Esophagus muscularis mucosa (tissue), 4 donors: ENCODE measurements around the gene OR5H1. TPM values are rescaled to one million over a fixed set of nuclear protein-coding genes. Genes with fewer than 3 reads are reported as not detected.

ENCODE experiments used
- DNase-seq: peaks from one replicate; pipeline ENCODE4 v3.0.0-alpha.2; 2017; ENCODE audit errors: extremely low spot score
- H3K27ac ChIP-seq, 4 donors: fragments of 200-600 bp; sonication (generic); replicated peaks in 1 of 4; 1 replicate in 3 of 4; 2 replicates in 1 of 4; pipeline ENCODE4 v1.5.1; 2016 to 2019; ENCODE audit warnings: mild to moderate bottlenecking in 1 of 4
- H3K27me3 ChIP-seq, 4 donors: fragments of 200-600 bp; sonication (generic); one replicate each; pipeline versions ENCODE4 v1.5.1 to v1.6.0; 2016 to 2019
- H3K36me3 ChIP-seq, 4 donors: fragments of 200-600 bp; sonication (generic); one replicate each; pipeline ENCODE4 v1.5.1; 2016 to 2019
- H3K4me1 ChIP-seq, 4 donors: fragments of 200-600 bp; sonication (generic); one replicate each; pipeline ENCODE4 v1.5.1; 2016 to 2019
- H3K4me3 ChIP-seq, 4 donors: fragments of 200-600 bp; sonication (generic); 1 replicate in 2 of 4; 2 replicates in 2 of 4; pipeline ENCODE4 v1.5.1; 2016 to 2019; ENCODE audit warnings: mild to moderate bottlenecking in 4 of 4, moderate library complexity in 1 of 4
- H3K9me3 ChIP-seq, 4 donors: fragments of 200-600 bp; sonication (generic); 1 replicate in 3 of 4; 2 replicates in 1 of 4; pipeline ENCODE4 v1.5.1; 2016 to 2019
- CTCF ChIP-seq, 3 experiments: fragments of 200-600 bp in 2 of 3; fragments of 450-650 bp in 1 of 3; sonication (generic) in 2 of 3; IDR thresholded peaks; one replicate each; pipeline ENCODE4 v1.5.1; 2017 to 2019; ENCODE audit warnings: antibody characterized with exemption in 3 of 3, mild to moderate bottlenecking in 2 of 3, moderate library complexity in 1 of 3
- EP300 ChIP-seq: sonication (generic); formaldehyde crosslinking; IDR thresholded peaks from one replicate; pipeline ENCODE4 v1.6.1; 2017; ENCODE audit warnings: antibody characterized with exemption
- POLR2A ChIP-seq: fragments of 450-650 bp; IDR thresholded peaks from one replicate; pipeline ENCODE4 v1.6.1; 2017; ENCODE audit warnings: antibody characterized with exemption, moderate library complexity, mild to moderate bottlenecking, low read depth
- POLR2AphosphoS5 ChIP-seq, 2 donors: sonication (generic); formaldehyde crosslinking; IDR thresholded peaks; one replicate each; pipeline ENCODE4 v1.6.1; 2017; ENCODE audit warnings: antibody characterized with exemption in 2 of 2
- WGBS: methylation state at CpG from one replicate; pipeline ENCODE4 v1.1.5; 2018; 5-methylcytosine and 5-hydroxymethylcytosine counted together
- intact Hi-C: fragments of 100-400 bp; cut with DNase I; formaldehyde crosslinking; loops from one replicate; pipeline ENCODE4 v1.15.1; 2023
- total RNA-seq, 4 donors: library from RNA; depleted of rRNA; stranded (reverse); fragments of >200 nt; gene quantifications; one replicate each; pipeline versions ENCODE4 v1.1.0 to v1.2.1, GENCODE V29; 2016

The OR5H1 gene
- not detected for total RNA-seq

- 75% methylated on average over 1 of the region's 1 CpG for WGBS
Observed at GRCh38 chr3:98130421-98130820, at the start of gene OR5H1. Gene OR5H1 (plus strand): TSS chr3:98130721. CDS start chr3:98132698, 1,977 bp downstream.

GRCh38 chr3:98086873-98087272 is 43.6 kb upstream of the OR5H1 start, which contains the start of gene OR5AC2:
Gene OR5AC2 (plus strand): TSS chr3:98087173. CDS start chr3:98087173, 0 bp downstream.
- no peak for DNase-seq
- intact Hi-C loops = no loop called here
- TF ChIP-seq POLR2AphosphoS5 (IDR thresholded peaks at IDR 0.05) = no peak
- TF ChIP-seq CTCF (IDR thresholded peaks at IDR 0.05) = no peak
- TF ChIP-seq EP300 = no peak
- no peak for TF ChIP-seq POLR2A
- no peaks in the 10 kb centered on the region for H3K4me1 ChIP-seq
- no peaks in the 10 kb centered on the region for H3K36me3 ChIP-seq
- no peak within 1 kb of the TSS for H3K27ac ChIP-seq
- no peak within 1 kb of the TSS for H3K4me3 ChIP-seq
- no peaks in the 10 kb centered on the region for H3K27me3 ChIP-seq
- 87% methylated on average over 4 of the region's 4 CpGs for WGBS
- H3K9me3 ChIP-seq = no peaks in the 10 kb centered on the region

More at GRCh38 chr3:98130421-98130820, at the start of gene OR5H1:
- no peaks in the 10 kb centered on the region for H3K4me1 ChIP-seq
- no peaks in the 10 kb centered on the region for H3K36me3 ChIP-seq
- intact Hi-C loops = no loop called here
- no peak within 1 kb of the TSS for H3K4me3 ChIP-seq
- H3K27ac ChIP-seq = no peak within 1 kb of the TSS
- no peaks in the 10 kb centered on the region for H3K9me3 ChIP-seq
- TF ChIP-seq POLR2AphosphoS5 (IDR thresholded peaks at IDR 0.05) (no peak), CTCF (IDR thresholded peaks at IDR 0.05) (no peak), POLR2A (no peak), EP300 (no peak)
- DNase-seq = no peak
- no peaks in the 10 kb centered on the region for H3K27me3 ChIP-seq

- intact Hi-C loops = no loop called here
- no peak for TF ChIP-seq POLR2A
- TF ChIP-seq POLR2AphosphoS5 (IDR thresholded peaks at IDR 0.05) = no peak
- no peak for TF ChIP-seq CTCF (IDR thresholded peaks at IDR 0.05)
- no peak for TF ChIP-seq EP300
- Histone ChIP-seq H3K27me3 (no peaks in the 10 kb centered on the region), H3K9me3 (no peaks in the 10 kb centered on the region), H3K4me3 (no peak overlapping the region), H3K27ac (no peak overlapping the region), H3K36me3 (no peaks in the 10 kb centered on the region), H3K4me1 (no peaks in the 10 kb centered on the region)
- 83% methylated on average over 1 of the region's 5 CpGs for WGBS
- no peak for DNase-seq
Observed at GRCh38 chr3:98095882-98096281, 34.6 kb upstream of the OR5H1 start.

- Histone ChIP-seq H3K4me1 (no peaks in the 10 kb centered on the region), H3K9me3 (no peaks in the 10 kb centered on the region), H3K36me3 (no peaks in the 10 kb centered on the region), H3K4me3 (no peak overlapping the region), H3K27me3 (no peaks in the 10 kb centered on the region), H3K27ac (no peak overlapping the region)
- intact Hi-C loops = no loop called here
- DNase-seq = no peak
- WGBS = 79% methylated on average over 4 of the region's 4 CpGs
- TF ChIP-seq CTCF (IDR thresholded peaks at IDR 0.05) (no peak), EP300 (no peak), POLR2A (no peak), POLR2AphosphoS5 (IDR thresholded peaks at IDR 0.05) (no peak)
Observed at GRCh38 chr3:98099848-98100247, 30.7 kb upstream of the OR5H1 start.

GRCh38 chr3:98108162-98108561 is 22.4 kb upstream of the OR5H1 start:
- Histone ChIP-seq H3K4me3 (no peak overlapping the region), H3K36me3 (no peaks in the 10 kb centered on the region), H3K27me3 (no peaks in the 10 kb centered on the region), H3K27ac (no peak overlapping the region), H3K4me1 (no peaks in the 10 kb centered on the region), H3K9me3 (peaks cover 0 to 18% (median 2%) of the 10 kb centered on the region in 4 donors)
- DNase-seq = no peak
- TF ChIP-seq POLR2A = no peak
- WGBS = 45% methylated on average over 1 of the region's 1 CpG
- intact Hi-C loops = no loop called here
